HG03342 (cell line): Measurements from ENCODE around the gene ARMH3.
"Not testable (repeated sequence)": the region's sequence is repeated elsewhere in the genome, so short reads cannot be mapped to it uniquely, and the experiment has no call there.

Experiments used
- ATAC-seq: cut with Tn5 transposase; IDR thresholded peaks from one replicate; pipeline ENCODE4 v1.9.1; 2021; ENCODE audit warnings: mild to moderate bottlenecking, moderate library complexity; ENCODE audit not compliant: unreplicated experiment

ARMH3 gene

DNA sequence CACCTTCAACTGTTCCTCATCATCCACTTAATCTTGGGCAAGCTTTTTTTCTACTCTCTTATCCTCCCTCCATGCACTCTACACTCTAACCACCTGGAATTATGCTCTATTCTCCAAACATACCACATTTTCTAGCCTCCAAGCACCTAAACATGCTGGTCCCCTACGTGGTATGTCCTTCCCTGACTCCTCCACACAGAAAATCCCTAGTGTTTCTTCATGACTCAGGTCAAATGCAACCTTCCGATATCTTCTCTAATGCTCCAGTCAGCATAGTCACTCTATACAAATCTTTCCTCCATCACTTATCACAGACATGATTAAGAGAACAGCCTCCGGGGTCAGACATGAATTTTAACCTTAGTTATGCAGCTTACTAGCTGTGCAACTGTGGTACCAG, 68.8 kb downstream of the ARMH3 start:
- ATAC-seq = no peak

DNA sequence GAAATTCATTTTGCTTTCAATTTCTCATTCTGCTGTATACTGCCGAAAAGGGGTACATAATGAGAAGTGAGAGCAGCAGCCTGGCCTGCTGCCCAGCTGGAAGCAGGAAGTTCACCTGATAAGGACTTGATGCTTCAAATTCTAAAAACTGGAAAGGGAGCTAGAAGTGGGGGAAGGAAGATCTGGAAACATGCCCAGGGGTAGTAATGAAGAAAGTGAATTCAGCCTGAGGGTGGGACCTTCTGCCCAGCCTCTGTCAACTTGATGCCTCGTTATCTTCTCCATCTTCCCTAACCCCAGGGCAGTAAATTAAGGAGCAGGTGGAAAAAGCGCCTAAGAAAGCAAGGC, 69.4 kb downstream of the ARMH3 start:
- no peak for ATAC-seq

DNA sequence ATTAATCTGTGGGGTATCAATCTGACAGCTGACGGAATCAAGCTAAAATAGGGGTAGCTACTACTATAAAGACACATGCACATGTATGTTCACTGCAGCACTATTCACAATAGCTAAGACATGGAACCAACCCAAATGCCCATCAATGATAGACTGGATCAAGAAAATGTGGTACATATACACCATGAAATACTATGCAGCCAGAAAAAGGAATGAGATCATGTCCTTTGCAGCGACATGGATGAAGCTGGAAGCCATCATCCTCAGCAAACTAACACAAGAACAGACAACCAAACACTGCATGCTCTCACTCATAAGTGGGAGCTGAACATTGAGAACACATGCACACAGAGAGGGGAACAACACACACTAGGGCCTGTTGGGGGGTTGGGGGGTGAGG, 75.3 kb downstream of the ARMH3 start:
- ATAC-seq = not testable (repeated sequence)

GRCh38 chr10:101974091-101974971, 81.6 kb downstream of the ARMH3 start:
- no peak for ATAC-seq

- no peak for ATAC-seq
Observed at GRCh38 chr10:101972761-101973160, 83.2 kb downstream of the ARMH3 start.

GRCh38 chr10:101969412-101969922, 86.5 kb downstream of the ARMH3 start:
- ATAC-seq = no peak

DNA sequence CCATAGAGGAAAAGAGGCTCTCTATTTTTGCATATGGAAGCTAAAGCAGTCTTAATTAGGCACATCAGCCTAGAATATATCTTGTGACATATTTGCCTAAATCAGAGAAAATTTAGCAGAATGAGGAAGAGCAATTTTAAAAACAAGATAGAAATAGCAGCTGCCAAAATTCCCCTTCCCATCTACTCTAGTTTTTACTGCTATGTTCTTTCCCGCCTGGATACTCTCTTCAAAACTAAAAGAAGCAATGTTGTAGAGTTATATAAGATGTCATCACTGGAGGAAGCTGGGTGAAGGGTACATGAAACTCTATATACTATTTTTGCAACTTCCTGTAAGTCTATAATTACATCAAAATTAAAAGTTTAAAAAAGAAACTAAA, 87.0 kb downstream of the ARMH3 start:
- no peak for ATAC-seq

DNA sequence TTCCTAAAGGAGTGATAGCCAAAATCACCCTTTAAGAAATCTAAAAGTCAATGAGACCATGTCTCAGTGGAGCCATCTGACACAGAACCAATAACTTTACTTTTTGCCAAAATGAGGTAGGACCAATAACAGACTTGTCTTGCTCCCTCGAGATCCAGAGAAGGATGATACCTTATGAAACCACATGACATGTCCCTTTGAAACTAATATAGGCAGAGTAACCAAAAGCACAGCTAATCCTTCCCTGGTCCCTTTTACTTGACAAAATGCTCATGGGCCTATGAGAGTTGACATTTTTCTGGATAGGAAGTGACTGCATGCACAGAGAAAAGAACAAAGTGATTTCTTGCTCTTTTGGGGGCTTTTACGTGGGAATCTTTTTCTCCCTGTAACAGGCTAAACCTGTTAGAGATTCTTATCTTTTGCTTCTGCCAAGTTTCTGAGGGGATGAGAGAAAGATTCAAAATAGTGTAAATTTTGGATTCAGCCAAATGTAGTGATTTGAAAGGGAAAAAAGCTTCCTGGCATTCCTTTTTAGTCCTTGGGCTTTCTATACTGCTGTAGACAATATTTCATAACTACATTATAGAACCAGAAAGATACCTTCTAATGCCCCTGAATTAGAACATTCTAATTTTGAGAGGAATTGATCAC, 87.6 kb downstream of the ARMH3 start:
- ATAC-seq = no peak

DNA sequence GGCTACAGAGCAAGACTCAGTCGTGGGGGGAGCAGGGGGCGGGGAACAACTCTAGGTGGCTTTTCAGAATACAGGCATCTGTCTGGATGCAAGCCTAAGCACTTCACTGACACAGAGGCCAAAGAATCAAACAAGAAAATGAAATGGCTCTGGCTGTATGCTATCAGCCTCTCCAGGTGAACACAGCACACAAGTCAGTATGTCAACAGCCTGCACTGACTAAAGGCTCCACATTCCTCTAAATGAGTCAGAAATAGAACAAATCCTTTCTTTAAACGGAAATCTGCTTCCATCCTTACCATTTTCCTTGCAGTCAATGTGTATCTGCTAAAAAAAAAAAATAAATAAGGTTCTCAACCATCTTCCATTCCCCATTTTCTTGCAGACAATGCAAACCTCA, 88.3 kb downstream of the ARMH3 start:
- ATAC-seq = no peak

DNA sequence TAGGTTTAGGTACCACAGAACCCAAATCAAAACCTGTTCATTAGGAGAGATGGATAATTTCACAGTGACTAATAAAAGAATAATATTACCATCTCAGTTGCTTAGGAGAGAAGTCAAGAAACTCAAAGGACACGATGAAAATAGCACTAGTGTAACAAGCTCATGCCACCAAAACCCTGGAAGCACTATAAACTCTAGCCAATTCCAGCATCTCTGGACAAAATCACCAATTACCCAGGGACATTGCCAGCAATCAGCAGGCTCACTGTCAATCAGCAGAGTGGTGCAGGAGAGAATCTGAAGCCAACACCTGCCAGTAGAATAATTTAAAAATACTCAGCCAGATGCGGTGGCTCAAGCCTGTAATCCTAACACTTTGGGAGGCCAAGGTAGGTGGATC, 88.9 kb downstream of the ARMH3 start:
- no peak for ATAC-seq

GRCh38 chr10:101965075-101965765, 90.8 kb downstream of the ARMH3 start:
- no peak for ATAC-seq

- ATAC-seq = no peak
Observed at GRCh38 chr10:101961591-101962498, 94.1 kb downstream of the ARMH3 start.

- no peak for ATAC-seq
Observed at GRCh38 chr10:101960879-101961395, 95.0 kb downstream of the ARMH3 start.

GRCh38 chr10:101959346-101959916, 96.5 kb downstream of the ARMH3 start:
- ATAC-seq = no peak

- ATAC-seq = no peak
Observed at GRCh38 chr10:101958691-101959090, 97.3 kb downstream of the ARMH3 start.

DNA sequence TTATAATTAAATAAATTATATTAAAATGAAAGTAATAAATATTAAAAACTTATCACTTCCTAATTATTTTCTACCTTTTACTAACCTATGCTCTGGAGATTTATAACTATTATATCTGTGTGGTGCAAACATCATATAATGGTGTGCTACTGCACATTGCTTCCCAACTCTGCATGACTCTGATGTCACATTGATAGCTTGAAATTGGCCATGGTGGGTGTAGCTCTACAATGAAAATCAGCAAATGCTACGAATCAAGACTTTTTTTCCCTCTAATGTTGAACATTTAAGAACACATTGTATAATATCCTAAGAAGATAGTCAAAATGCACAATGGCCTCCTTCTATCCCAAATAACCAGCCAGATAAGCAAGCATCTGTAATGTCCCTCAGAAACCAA, 99.1 kb downstream of the ARMH3 start:
- ATAC-seq = no peak

GRCh38 chr10:101956117-101956516, 99.9 kb downstream of the ARMH3 start:
- no peak for ATAC-seq

DNA sequence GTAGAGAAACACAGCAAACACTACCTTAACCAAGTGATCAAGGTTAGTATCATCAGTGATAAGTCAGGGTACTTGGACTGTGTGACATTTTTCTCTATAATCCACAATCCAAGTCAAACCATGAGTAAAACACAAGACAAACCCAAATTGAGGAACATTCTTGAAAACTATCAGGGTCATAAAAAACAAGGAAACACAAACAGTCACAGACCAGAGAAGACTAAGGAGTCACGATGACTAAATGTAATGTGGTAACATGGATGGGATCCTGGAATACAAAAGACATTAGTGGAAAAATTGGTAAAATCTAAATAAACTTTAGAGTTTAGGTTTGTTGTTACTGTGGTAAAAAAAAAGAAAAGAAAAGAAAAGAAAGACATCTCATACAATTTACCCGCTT, 103.8 kb downstream of the ARMH3 start:
- ATAC-seq = no peak

GRCh38 chr10:101950213-101950612, 105.8 kb downstream of the ARMH3 start:
- ATAC-seq = no peak

- no peak for ATAC-seq
Observed at GRCh38 chr10:101941871-101942270, 114.1 kb downstream of the ARMH3 start.
